Endodermal cell (in vitro differentiated cells): ENCODE results near the gene POU2AF3. TPM values are rescaled to one million over a fixed set of nuclear protein-coding genes. Genes with fewer than 3 reads are reported as not detected.

ENCODE experiments used
- DNase-seq: peaks from one replicate; pipeline ENCODE4 v3.0.0-alpha.2; 2017
- H3K27ac ChIP-seq: 2 replicates; pipeline ENCODE4 v1.5.1; 2013; ENCODE audit warnings: mild to moderate bottlenecking, low read depth, low read length, moderate library complexity
- H3K27me3 ChIP-seq: 2 replicates; pipeline ENCODE4 v1.6.1; 2013; ENCODE audit warnings: mild to moderate bottlenecking, low read length, moderate library complexity; ENCODE audit not compliant: insufficient read depth, control insufficient read depth, poor library complexity, severe bottlenecking
- H3K36me3 ChIP-seq: 2 replicates; pipeline ENCODE4 v1.7.0; 2013; ENCODE audit warnings: mild to moderate bottlenecking, low read length, moderate library complexity; ENCODE audit not compliant: control insufficient read depth, insufficient read depth
- H3K4me1 ChIP-seq: one replicate; pipeline ENCODE4 v1.7.0; 2013; ENCODE audit warnings: low read length; ENCODE audit not compliant: control insufficient read depth, insufficient read depth
- H3K4me3 ChIP-seq: 2 replicates; pipeline ENCODE4 v1.5.1; 2013; ENCODE audit warnings: mild to moderate bottlenecking, low read length, moderate library complexity
- H3K9ac ChIP-seq: 2 replicates; pipeline ENCODE4 v1.6.1; 2013; ENCODE audit warnings: mild to moderate bottlenecking, low read length, moderate library complexity; ENCODE audit not compliant: poor library complexity, severe bottlenecking; ENCODE audit errors: extremely low read depth
- H3K9me3 ChIP-seq: 2 replicates; pipeline ENCODE4 v1.6.1; 2013; ENCODE audit warnings: mild to moderate bottlenecking, low read length, moderate library complexity; ENCODE audit not compliant: control insufficient read depth
- H3K27ac Mint-ChIP-seq: 2 replicates; pipeline ENCODE4 v1.8.0; 2020; ENCODE audit warnings: mixed read lengths
- H3K27me3 Mint-ChIP-seq: 2 replicates; pipeline ENCODE4 v1.8.0; 2021; ENCODE audit warnings: mild to moderate bottlenecking, mixed read lengths; ENCODE audit not compliant: insufficient read depth
- H3K36me3 Mint-ChIP-seq: 2 replicates; pipeline ENCODE4 v1.8.0; 2020; ENCODE audit warnings: low read depth, mixed read lengths
- H3K4me1 Mint-ChIP-seq: 2 replicates; pipeline ENCODE4 v1.8.0; 2020; ENCODE audit warnings: mixed read lengths
- H3K4me3 Mint-ChIP-seq: 2 replicates; pipeline ENCODE4 v1.8.0; 2020; ENCODE audit warnings: mild to moderate bottlenecking, moderate library complexity, mixed read lengths
- H3K9me3 Mint-ChIP-seq: 2 replicates; pipeline ENCODE4 v1.8.0; 2020; ENCODE audit warnings: mild to moderate bottlenecking, mixed read lengths
- WGBS, 2 experiments: methylation state at CpG; one replicate each; pipeline versions ENCODE4 v1.1.5 to v1.1.7; 2013; ENCODE audit warnings: missing lambda C conversion rate in 2 of 2, mixed read lengths in 1 of 2; ENCODE audit not compliant: insufficient coverage in 1 of 2, insufficient read length in 1 of 2; 5-methylcytosine and 5-hydroxymethylcytosine counted together
- total RNA-seq, 2 donors: library from RNA; stranded (reverse); fragmentation: NEBNext Ultra II Directional in 1 of 2; extraction: Animal tissue kit (Norgen Biotek cat#: 25700) in 1 of 2; gene quantifications; 2 replicates in 1 of 2; 3 replicates in 1 of 2; pipeline ENCODE4 v1.2.1, GENCODE V29; 2021
- TF ChIP-seq, protein P1 (sequence below): fragments of 200-600 bp; sonication (generic); conservative IDR thresholded peaks from 2 replicates; pipeline ENCODE4 v1.5.0; 2021; ENCODE audit warnings: antibody characterized with exemption, mild to moderate bottlenecking

Gene POU2AF3
- total RNA-seq, 2 donors from 2014 or later: 0.55 to 1.8 TPM

DNA sequence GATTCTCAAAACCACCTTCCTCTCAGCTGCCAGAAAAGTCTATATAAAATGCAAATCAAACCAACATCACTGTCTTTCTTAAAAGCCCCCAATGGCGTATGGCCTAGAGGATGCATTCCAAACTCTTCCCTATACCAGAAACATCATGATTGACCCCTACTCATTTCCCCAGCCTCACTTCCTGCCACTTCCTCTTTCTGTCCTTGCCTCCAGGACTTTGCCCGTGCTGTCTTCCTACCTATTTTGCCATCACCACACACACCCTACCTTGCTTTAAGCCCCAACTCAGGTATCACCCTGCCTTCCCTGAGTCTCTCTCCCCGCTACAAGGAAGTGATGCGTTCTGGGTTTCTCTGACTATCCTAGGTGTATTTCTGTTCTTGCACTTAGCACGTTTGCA is 44.7 kb upstream of the POU2AF3 start:
- TF ChIP-seq, protein P1, sequence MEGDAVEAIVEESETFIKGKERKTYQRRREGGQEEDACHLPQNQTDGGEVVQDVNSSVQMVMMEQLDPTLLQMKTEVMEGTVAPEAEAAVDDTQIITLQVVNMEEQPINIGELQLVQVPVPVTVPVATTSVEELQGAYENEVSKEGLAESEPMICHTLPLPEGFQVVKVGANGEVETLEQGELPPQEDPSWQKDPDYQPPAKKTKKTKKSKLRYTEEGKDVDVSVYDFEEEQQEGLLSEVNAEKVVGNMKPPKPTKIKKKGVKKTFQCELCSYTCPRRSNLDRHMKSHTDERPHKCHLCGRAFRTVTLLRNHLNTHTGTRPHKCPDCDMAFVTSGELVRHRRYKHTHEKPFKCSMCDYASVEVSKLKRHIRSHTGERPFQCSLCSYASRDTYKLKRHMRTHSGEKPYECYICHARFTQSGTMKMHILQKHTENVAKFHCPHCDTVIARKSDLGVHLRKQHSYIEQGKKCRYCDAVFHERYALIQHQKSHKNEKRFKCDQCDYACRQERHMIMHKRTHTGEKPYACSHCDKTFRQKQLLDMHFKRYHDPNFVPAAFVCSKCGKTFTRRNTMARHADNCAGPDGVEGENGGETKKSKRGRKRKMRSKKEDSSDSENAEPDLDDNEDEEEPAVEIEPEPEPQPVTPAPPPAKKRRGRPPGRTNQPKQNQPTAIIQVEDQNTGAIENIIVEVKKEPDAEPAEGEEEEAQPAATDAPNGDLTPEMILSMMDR: no peak
- H3K4me3 Mint-ChIP-seq: no peak overlapping the region
- H3K4me1 Mint-ChIP-seq: no peaks in the 10 kb centered on the region
- no peak overlapping the region for H3K27ac ChIP-seq
- H3K36me3 ChIP-seq: no peaks in the 10 kb centered on the region
- H3K27me3 Mint-ChIP-seq: peaks cover 6% of the 10 kb centered on the region
- H3K4me1 ChIP-seq: no peaks in the 10 kb centered on the region
- 89 to 93% methylated on average over 5 of the region's 5 CpGs for WGBS, 2 experiments
- H3K27me3 ChIP-seq: no peaks in the 10 kb centered on the region
- no peak overlapping the region for H3K9ac ChIP-seq
- H3K9me3 Mint-ChIP-seq: no peaks in the 10 kb centered on the region
- no peaks in the 10 kb centered on the region for H3K36me3 Mint-ChIP-seq
- no peaks in the 10 kb centered on the region for H3K9me3 ChIP-seq
- no peak for DNase-seq
- no peak overlapping the region for H3K4me3 ChIP-seq
- no peak overlapping the region for H3K27ac Mint-ChIP-seq

GRCh38 chr11:111258046-111258445 is 40.3 kb upstream of the POU2AF3 start:
- H3K27ac ChIP-seq: no peak overlapping the region
- peaks cover 3% of the 10 kb centered on the region for H3K4me1 Mint-ChIP-seq
- no peaks in the 10 kb centered on the region for H3K36me3 Mint-ChIP-seq
- DNase-seq: no peak
- no peak overlapping the region for H3K4me3 ChIP-seq
- H3K27me3 ChIP-seq: no peaks in the 10 kb centered on the region
- H3K4me1 ChIP-seq: no peaks in the 10 kb centered on the region
- 96 to 100% methylated on average over 2 of the region's 4 CpGs for WGBS, 2 experiments
- TF ChIP-seq, protein P1: no peak
- no peaks in the 10 kb centered on the region for H3K9me3 Mint-ChIP-seq
- H3K9me3 ChIP-seq: no peaks in the 10 kb centered on the region
- no peak overlapping the region for H3K27ac Mint-ChIP-seq
- H3K27me3 Mint-ChIP-seq: no peaks in the 10 kb centered on the region
- no peak overlapping the region for H3K4me3 Mint-ChIP-seq
- no peak overlapping the region for H3K9ac ChIP-seq
- H3K36me3 ChIP-seq: no peaks in the 10 kb centered on the region

DNA sequence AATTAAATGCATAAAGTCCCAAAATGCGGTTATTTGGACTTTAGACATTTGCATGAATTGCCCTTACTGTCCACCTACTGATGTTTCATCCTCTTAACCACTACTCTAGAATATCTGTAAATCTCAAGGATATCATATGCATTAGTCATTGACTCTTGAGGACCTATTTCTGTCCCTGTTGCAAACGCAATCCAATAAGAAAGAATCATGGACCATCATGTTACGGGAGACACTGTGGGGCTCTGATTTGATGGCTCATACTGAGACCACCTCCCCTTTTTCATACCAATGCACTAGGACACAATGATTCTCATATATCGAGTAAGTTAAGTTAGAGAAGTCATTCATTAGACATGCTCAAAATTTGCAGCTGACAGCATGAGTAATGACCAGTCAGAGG is 38.5 kb upstream of the POU2AF3 start:
- DNase-seq: no peak
- no peak overlapping the region for H3K27ac ChIP-seq
- H3K4me3 Mint-ChIP-seq: no peak overlapping the region
- no peaks in the 10 kb centered on the region for H3K9me3 Mint-ChIP-seq
- H3K27ac Mint-ChIP-seq: no peak overlapping the region
- no peaks in the 10 kb centered on the region for H3K4me1 ChIP-seq
- no peak overlapping the region for H3K9ac ChIP-seq
- H3K9me3 ChIP-seq: no peaks in the 10 kb centered on the region
- H3K4me3 ChIP-seq: no peak overlapping the region
- no peaks in the 10 kb centered on the region for H3K27me3 ChIP-seq
- no peaks in the 10 kb centered on the region for H3K36me3 ChIP-seq
- 91 to 94% methylated on average over 3 to 4 of the region's 4 CpGs for WGBS, 2 experiments
- peaks cover 5% of the 10 kb centered on the region for H3K27me3 Mint-ChIP-seq
- no peaks in the 10 kb centered on the region for H3K36me3 Mint-ChIP-seq
- TF ChIP-seq, protein P1: no peak
- peaks cover 3% of the 10 kb centered on the region for H3K4me1 Mint-ChIP-seq
